HCT116 (cell line): ENCODE results near the gene HEPH. TPM values are rescaled to one million over a fixed set of nuclear protein-coding genes. Genes with fewer than 3 reads are reported as not detected.

Experiments used
- ATAC-seq: fragments of 200-7000 bp; cut with Tn5 transposase; 2 replicates; pipeline ENCODE4 v1.9.1; 2020; ENCODE audit warnings: mild to moderate bottlenecking, moderate library complexity
- BruUV-seq: library from RNA; stranded (reverse); fragments of 400-500 nt; replicated peaks from 2 replicates; lab custom pipeline; 2021; lab: Mats Ljungman, UMichigan
- CTCF ChIA-PET: fragments of 300-600 bp; sonication (Branson Sonifier 250); formaldehyde crosslinking; loops from one replicate; lab custom pipeline; 2021; ENCODE audit warnings: antibody characterized with exemption; lab: Charles Lee
- POLR2A ChIA-PET: fragments of 300-600, 350-600 bp; sonication (Branson Sonifier 250); formaldehyde crosslinking; loops from one replicate; lab custom pipeline; 2021; ENCODE audit warnings: antibody characterized with exemption; lab: Charles Lee
- RAD21 ChIA-PET, 2 experiments: fragments of 300-600 bp; sonication (Branson Sonifier 250); formaldehyde crosslinking; loops; one replicate each; lab custom pipeline; 2023; ENCODE audit warnings: low total read pairs in 2 of 2; ENCODE audit not compliant: uncharacterized antibody in 2 of 2, unreplicated experiment in 2 of 2, low non-redundant PET in 1 of 2; lab: Charles Lee
- DNase-seq: peaks from one replicate; pipeline ENCODE4 v3.0.0-alpha.2; 2010; ENCODE audit warnings: low read depth, low spot score
- H2AFZ ChIP-seq: fragments of 200-600 bp; shearing (Covaris generic), sonication (generic); 2 replicates; pipeline ENCODE4 v1.6.1; 2017; ENCODE audit warnings: low read depth, mixed run types, mixed read lengths, antibody characterized with exemption, low read length; ENCODE audit not compliant: poor library complexity, severe bottlenecking
- H3K27ac ChIP-seq: 2 replicates; pipeline ENCODE4 v1.5.1; 2012; ENCODE audit warnings: low read depth, low read length
- H3K27me3 ChIP-seq: fragments of 200-600 bp; sonication (generic); 2 replicates; pipeline ENCODE4 v1.6.1; 2016; ENCODE audit warnings: mixed run types, low read length, mixed read lengths; ENCODE audit not compliant: insufficient read depth
- H3K36me3 ChIP-seq, 2 experiments: fragments of 200-500 bp in 1 of 2; fragments of 200-600 bp in 1 of 2; sonication (Bioruptor generic) in 1 of 2; sonication (generic) in 1 of 2; 2 replicates each; pipeline versions ENCODE4 v1.5.1 to v1.6.1; 2014 to 2016; ENCODE audit warnings: low read length in 2 of 2, inconsistent platforms in 1 of 2, mixed read lengths in 1 of 2, mixed run types in 1 of 2; ENCODE audit not compliant: insufficient read depth in 2 of 2, control insufficient read depth in 1 of 2
- H3K4me1 ChIP-seq, 2 experiments: fragments of 200-600 bp in 1 of 2; sonication (generic) in 1 of 2; 2 replicates each; pipeline versions ENCODE4 v1.5.1 to v1.6.1; 2012 to 2017; ENCODE audit warnings: low read length in 2 of 2, inconsistent platforms in 1 of 2, mild to moderate bottlenecking in 1 of 2, mixed read lengths in 1 of 2, mixed run types in 1 of 2, moderate library complexity in 1 of 2; ENCODE audit not compliant: insufficient read depth in 2 of 2, control insufficient read depth in 1 of 2
- H3K4me2 ChIP-seq: fragments of 200-600 bp; sonication (generic); 2 replicates; pipeline ENCODE4 v1.6.1; 2017; ENCODE audit warnings: mixed run types, low read length, mixed read lengths
- H3K4me3 ChIP-seq, 2 experiments: fragments of 200-600 bp in 1 of 2; sonication (generic) in 1 of 2; replicated peaks in 1 of 2; 2 replicates each; pipeline ENCODE4 v1.5.1; 2011 to 2016; ENCODE audit warnings: low read length in 2 of 2, control low read depth in 1 of 2, low read depth in 1 of 2, mild to moderate bottlenecking in 1 of 2, mixed read lengths in 1 of 2, mixed run types in 1 of 2
- H3K79me2 ChIP-seq: fragments of 200-600 bp; sonication (generic); 2 replicates; pipeline ENCODE4 v1.6.1; 2017; ENCODE audit warnings: mild to moderate bottlenecking, mixed run types, low read length, moderate library complexity, mixed read lengths; ENCODE audit not compliant: insufficient read depth
- H3K9ac ChIP-seq: fragments of 200-600 bp; sonication (generic); 2 replicates; pipeline ENCODE4 v1.6.1; 2016; ENCODE audit warnings: low read length, mixed read lengths
- H3K9me2 ChIP-seq: fragments of 200-600 bp; sonication (generic), shearing (Covaris generic); 2 replicates; pipeline ENCODE4 v1.6.1; 2017; ENCODE audit warnings: mixed run types, mild to moderate bottlenecking, moderate library complexity; ENCODE audit not compliant: insufficient read depth
- H3K9me3 ChIP-seq, 2 experiments: fragments of 200-500 bp in 1 of 2; fragments of 200-600 bp in 1 of 2; sonication (Bioruptor generic) in 1 of 2; sonication (generic) in 1 of 2; 2 replicates each; pipeline ENCODE4 v1.6.1; 2014 to 2017; ENCODE audit warnings: low read length in 2 of 2, mixed read lengths in 2 of 2, inconsistent platforms in 1 of 2, low read depth in 1 of 2, mild to moderate bottlenecking in 1 of 2, mixed run types in 1 of 2, moderate library complexity in 1 of 2; ENCODE audit not compliant: control insufficient read depth in 1 of 2, insufficient read depth in 1 of 2
- H4K20me1 ChIP-seq: fragments of 200-600 bp; sonication (generic), shearing (Covaris generic); 2 replicates; pipeline ENCODE4 v1.6.1; 2017; ENCODE audit warnings: mixed run types, mild to moderate bottlenecking, moderate library complexity; ENCODE audit not compliant: insufficient read depth
- CBX3 ChIP-seq: IDR thresholded peaks from 2 replicates; pipeline ENCODE4 v1.6.1; 2012; ENCODE audit warnings: low read depth
- CTCF ChIP-seq, 3 experiments: fragments of 200-600 bp in 1 of 3; sonication (generic) in 1 of 3; IDR thresholded peaks in 2 of 3; conservative IDR thresholded peaks in 1 of 3; 2 replicates each; pipeline ENCODE4 v1.5.1; 2012 to 2017; ENCODE audit warnings: low read depth in 2 of 3, low read length in 2 of 3, antibody characterized with exemption in 1 of 3, borderline replicate concordance in 1 of 3, control low read depth in 1 of 3, mild to moderate bottlenecking in 1 of 3, mixed read lengths in 1 of 3, mixed run types in 1 of 3, moderate library complexity in 1 of 3; ENCODE audit not compliant: insufficient read depth in 1 of 3
- JUND ChIP-seq: IDR thresholded peaks from 2 replicates; pipeline ENCODE4 v1.6.1; 2012
- MAX ChIP-seq: IDR thresholded peaks from 2 replicates; pipeline ENCODE4 v1.6.1; 2012
- POLR2AphosphoS5 ChIP-seq: IDR thresholded peaks from 2 replicates; pipeline ENCODE4 v1.6.1; 2011; ENCODE audit warnings: mild to moderate bottlenecking, low read depth, low read length, moderate library complexity
- SP1 ChIP-seq: IDR thresholded peaks from 2 replicates; pipeline ENCODE4 v1.6.1; 2012; ENCODE audit warnings: low read depth
- TCF7L2 ChIP-seq: IDR thresholded peaks from 2 replicates; pipeline ENCODE4 v1.7.0; 2011; ENCODE audit warnings: borderline replicate concordance, inconsistent platforms; ENCODE audit not compliant: insufficient read depth, insufficient read length; ENCODE audit errors: extremely low read depth
- ZBTB33 ChIP-seq: IDR thresholded peaks from 2 replicates; pipeline ENCODE4 v1.6.1; 2011; ENCODE audit warnings: mild to moderate bottlenecking, low read length, moderate library complexity; ENCODE audit not compliant: insufficient replicate concordance; ENCODE audit errors: extremely low read depth
- ZFX ChIP-seq: fragments of 450-650 bp; IDR thresholded peaks from 2 replicates; pipeline ENCODE4 v1.6.1; 2017
- ZNF274 ChIP-seq: fragments of 200-500 bp; sonication (Bioruptor generic); IDR thresholded peaks from 2 replicates; pipeline ENCODE4 v1.6.1; 2014; ENCODE audit warnings: mild to moderate bottlenecking, low read depth, low read length, inconsistent platforms
- intact Hi-C: fragments of 100-400 bp; cut with micrococcal nuclease; formaldehyde crosslinking; loops from 2 replicates; pipeline ENCODE4 v1.10.0; 2022
- total RNA-seq: library from RNA; stranded (reverse); gene quantifications from one replicate; pipeline ENCODE4 v1.2.1, GENCODE V29; 2021; ENCODE audit not compliant: unreplicated experiment

HEPH gene
- total RNA-seq, 1 experiment from 2014 or later, result 0.44 TPM

GRCh38 chrX:66193821-66194220 is 29.8 kb downstream of the HEPH start (continued):
- TF ChIP-seq SP1 (no peak), ZFX (no peak), MAX (no peak), JUND (no peak)

- no peaks in the 10 kb centered on the region for H3K9me3 ChIP-seq
- POLR2A ChIA-PET, result no interaction called here
- H2AFZ ChIP-seq, result no peak overlapping the region
- H3K27ac ChIP-seq, result no peak overlapping the region
- H3K9me2 ChIP-seq, result no peaks in the 10 kb centered on the region
- ATAC-seq, result no peak
- no peaks in the 10 kb centered on the region for H3K36me3 ChIP-seq
- TF ChIP-seq CBX3, result no peak
- TF ChIP-seq ZNF274, result no peak
- no peak for TF ChIP-seq ZFX
- TF ChIP-seq TCF7L2, result no peak
- no peak for TF ChIP-seq MAX
- TF ChIP-seq SP1, result no peak
- TF ChIP-seq CTCF (IDR thresholded peaks at IDR 0.05 in 2 of 3, conservative IDR thresholded peaks at IDR 0.05 in 1 of 3; ENCODE audit: borderline replicate concordance in 1 of 3, insufficient read depth in 1 of 3, low read depth in 2 of 3, low read length in 2 of 3), result no peak
- TF ChIP-seq POLR2AphosphoS5, result no peak
- no peak for TF ChIP-seq ZBTB33
- BruUV-seq, result no TSS peak
- DNase-seq, result no peak
- H3K4me2 ChIP-seq, result no peak overlapping the region
- H3K79me2 ChIP-seq, result no peaks in the 10 kb centered on the region
- intact Hi-C loops, result no loop called here
- no peaks in the 10 kb centered on the region for H3K4me1 ChIP-seq
- H3K4me3 ChIP-seq, result no peak overlapping the region
- H3K27me3 ChIP-seq, result no peaks in the 10 kb centered on the region
- no peaks in the 10 kb centered on the region for H4K20me1 ChIP-seq
- RAD21 ChIA-PET, result no interaction called here
- CTCF ChIA-PET, result no interaction called here
- H3K9ac ChIP-seq, result no peak overlapping the region
Measured at GRCh38 chrX:66200050-66200664, 36.1 kb downstream of the HEPH start.
